Measurements from ENCODE around the gene AIP.
"Not testable (repeated sequence)": the region's sequence is repeated elsewhere in the genome, so short reads cannot be mapped to it uniquely, and the experiment has no call there.

Gene AIP

DNA sequence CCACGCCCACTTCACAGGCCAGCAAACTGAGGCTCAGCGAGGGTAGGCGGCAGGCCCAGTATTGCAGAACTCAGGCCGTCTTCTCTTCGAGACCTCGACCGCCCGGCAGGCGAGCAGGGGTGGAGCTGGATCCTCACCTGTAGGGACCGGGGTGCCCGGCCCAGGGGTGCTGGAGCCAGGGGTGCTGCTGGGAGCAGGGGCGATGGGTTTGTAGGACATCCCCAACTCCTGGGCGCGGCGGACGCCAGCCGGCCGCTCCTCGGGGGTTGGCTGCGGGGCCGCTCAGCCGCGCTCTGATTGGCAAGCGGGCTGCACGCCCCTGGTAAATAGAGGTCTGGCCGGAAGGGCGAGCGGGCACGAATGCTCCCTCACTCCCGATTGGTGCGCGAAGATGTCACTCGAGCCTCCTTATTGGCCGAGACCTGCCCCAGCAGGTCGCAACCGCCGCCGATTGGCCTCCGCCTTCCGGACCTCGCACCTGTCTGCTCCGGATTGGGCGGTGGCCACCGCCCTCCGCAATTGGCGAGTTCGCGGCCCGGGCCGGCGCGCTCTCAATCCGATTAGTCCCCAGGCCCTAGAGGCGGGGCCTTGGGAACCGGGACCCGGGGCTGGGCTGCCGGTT, 25.1 kb downstream of the AIP start, which contains the start of gene CDK2AP2:
TSS of gene CDK2AP2 (minus strand) at position 299 of the 622 bp plus-strand sequence. CDS start at position 219, 80 bp downstream.
- DNase-seq, result peak; percentile 98

DNA sequence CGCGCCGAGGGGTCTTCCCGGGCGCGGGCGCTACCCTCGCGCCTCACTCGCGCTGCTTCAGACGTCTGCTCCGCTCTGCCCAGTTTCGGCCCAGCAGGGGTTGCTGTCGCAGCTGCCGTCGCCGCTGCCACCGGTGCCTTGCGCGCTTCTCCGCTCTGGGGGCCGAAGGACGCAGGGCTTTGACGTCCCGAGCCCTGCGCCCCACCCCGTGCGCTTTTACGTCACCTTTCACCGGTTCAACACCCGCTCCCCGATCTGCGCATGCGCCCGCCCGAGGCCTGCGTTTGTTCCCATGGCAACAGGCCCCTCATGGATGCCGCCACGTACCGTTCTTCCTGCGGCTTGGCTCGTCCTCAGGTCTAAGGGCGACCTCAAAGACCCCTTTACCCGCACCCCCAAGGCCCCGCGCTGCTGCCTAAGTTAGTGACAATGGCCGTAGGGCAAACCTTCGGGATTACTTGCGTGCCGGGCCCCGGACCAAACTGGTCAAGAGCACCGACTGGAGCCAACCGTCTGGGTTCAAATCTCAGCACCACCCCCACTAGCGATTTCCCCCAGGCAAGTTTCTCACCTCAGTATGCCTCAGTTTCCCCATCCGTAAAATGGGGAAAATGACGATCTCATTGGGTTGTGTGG, 25.8 kb downstream of the AIP start:
- peak; percentile 97 for DNase-seq

DNA sequence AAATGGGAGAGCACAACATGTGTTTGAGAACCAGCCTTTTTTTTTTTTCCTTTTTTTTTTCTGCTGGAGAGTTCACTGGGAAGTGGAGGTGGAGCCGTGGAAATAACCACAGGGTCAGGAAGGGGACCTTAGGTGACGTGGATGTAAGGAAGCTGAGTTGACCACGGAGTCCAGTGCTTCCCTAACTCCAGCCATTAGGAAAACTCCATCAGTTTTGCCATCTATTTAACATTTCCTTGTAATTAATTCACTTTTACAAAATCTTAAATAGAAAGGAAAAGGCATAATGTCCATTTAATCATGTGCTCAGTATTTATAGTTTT, 27.2 kb downstream of the AIP start:
- no peak for DNase-seq

DNA sequence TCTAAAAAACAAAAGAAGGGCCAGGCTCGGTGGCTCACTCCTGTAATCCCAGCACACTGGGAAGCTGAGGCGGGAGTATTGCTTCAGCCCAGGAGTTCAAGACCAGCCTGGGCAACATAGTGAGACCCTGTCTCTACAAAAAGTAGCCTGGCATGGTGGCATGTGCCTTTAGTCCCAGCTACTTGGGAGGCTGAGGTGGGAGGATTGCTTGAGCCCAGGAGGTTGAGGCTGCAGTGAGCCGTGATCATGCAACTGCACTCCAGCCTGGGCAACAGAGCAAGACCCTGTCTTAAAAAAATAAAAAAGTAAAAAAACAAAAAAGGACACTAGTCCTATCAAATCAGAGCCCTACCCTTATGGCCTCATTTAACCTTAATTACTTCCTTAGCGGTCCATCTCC, 28.7 kb downstream of the AIP start:
- DNase-seq, result not testable (repeated sequence)

DNA sequence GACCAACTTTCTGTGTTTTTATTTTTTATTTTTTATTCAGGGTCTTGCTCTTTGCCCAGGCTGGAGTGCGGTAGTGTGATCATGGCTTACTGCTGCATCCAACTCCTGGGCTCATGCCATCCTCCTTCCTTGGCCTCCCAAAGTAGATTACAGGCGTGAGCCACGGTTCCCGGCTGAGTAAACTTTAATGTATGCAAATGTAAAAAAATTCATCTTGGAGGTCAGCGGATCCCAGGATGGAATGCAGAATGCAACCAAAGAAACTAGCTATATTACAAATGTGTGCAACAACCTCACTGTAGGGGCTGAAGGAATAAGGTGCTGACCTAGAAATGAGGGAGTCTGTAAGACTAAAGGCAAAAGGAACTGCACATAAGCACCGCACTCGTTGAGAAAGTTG, 31.3 kb downstream of the AIP start:
- DNase-seq, result no peak

DNA sequence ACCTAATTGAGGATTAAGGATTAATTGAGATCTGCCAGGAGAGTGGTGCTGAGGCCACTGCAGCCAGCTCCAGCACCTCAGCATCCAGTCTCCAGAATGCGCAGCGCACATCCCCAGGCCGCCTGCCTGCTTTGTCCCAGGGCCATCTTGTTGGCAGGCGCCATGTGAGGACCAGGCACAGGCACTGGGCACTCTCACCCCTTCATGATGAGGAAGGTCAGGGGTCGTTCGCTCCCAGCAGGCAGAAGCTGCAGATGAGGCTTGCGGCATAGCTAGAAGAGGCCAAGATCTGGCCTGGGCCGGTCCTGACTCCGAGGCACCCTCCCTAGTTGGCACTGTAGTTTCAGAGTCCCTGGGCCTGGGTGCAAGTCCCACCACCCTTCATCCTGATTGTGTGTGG, 34.0 kb downstream of the AIP start:
- DNase-seq, result no peak

DNA sequence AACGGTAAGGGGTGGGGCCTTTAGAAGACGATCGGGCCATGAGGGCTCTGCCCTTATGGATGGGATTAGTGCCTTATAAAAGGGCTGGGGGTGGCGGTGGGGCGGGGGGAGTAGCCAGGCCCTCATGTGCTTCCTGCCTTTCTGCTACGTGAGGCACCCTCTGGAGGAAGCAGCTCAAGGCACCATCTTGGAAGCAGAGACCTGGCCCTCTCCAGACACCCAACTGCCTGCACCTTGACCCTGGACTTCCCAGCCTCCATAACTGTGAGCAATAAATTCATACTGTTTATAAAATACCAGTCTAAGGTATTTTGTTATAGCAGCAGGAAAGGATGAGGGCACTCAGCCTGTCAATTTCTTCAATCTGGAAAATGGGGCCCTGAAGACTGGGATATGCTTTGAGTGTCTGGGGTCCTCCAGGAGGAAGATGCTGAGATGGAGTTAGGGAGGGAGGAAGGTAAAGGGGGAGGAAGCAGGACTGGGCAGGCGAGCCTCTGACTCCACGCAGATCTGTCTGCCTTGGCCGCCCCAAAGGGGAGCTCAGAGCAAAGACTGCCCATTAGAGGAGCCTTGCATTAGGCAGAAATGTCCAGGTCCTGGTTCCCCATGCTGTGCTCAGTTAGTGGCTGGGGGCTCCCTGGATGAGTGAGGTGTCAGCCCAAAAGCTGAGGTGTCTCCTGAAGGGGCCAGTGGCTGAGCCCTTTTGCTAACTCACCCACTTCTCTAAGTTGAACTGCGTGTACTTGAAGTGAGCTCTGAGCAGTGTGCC, 35.1 kb downstream of the AIP start:
- DNase-seq, result no peak

DNA sequence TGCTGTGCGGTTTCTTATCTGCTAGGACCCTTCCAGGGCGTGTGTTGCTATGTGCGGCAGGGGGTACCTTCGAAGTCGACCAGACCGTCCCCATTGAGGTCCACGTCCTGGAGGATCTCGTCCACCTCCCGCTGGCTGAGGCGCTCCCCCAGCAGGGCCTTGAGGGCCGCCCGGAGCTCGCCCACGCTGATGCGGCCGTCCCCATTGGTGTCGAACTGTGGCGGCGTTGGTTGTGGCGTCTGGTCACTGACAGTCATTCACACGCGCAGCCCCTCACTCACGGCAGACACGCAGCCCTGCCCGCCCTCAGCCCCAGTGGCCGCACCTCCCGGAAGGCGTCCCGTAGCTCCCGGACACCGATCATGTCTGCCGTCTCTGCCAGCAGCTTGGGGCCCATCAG, 36.9 kb downstream of the AIP start:
- DNase-seq, result no peak

DNA sequence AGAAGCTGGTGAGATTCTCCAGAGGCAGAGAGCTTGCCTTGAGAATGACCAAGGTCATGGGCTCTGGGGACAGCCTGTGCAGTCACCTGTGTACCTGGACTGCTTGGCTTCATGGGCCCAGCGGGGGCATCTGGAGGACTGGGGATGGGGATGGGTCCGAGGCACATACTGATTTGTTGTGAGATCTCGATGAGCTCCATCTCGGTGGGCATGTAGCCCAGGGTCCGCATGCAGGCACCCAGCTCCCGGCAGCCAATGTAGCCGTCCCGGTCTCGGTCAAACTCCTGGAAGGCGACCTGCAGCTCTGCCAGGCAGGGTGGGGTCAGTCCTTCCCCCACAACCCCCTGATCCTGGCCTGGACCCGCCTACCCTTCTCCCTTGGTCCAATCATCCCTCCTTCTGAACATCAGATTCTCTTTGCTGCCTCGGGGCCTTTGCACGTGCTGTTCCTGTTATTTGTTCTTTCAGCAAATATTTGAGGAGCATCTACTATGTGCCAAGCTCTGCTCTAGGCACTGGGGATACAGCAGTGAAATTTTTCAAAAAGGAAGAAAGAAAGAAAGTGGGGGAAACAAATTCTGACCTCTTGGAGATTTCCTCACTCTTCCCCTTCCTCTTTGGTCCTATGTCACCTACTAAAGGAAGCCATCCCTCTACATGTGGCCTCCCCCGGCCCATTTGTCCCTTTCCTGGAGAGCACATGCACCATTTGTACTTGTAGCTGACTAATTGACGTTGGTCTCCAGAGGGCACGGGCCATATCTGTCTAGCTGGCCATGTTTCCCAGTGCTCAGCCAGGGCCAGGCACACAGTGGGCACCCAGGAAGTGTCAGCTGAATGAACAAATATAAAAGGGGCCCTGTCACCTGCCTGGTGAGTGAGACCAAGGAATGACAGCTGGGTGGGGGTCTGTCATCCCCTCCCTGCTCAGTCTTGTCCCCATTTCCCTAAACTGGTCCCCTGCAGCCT, 38.3 kb downstream of the AIP start:
- no peak for DNase-seq

DNA sequence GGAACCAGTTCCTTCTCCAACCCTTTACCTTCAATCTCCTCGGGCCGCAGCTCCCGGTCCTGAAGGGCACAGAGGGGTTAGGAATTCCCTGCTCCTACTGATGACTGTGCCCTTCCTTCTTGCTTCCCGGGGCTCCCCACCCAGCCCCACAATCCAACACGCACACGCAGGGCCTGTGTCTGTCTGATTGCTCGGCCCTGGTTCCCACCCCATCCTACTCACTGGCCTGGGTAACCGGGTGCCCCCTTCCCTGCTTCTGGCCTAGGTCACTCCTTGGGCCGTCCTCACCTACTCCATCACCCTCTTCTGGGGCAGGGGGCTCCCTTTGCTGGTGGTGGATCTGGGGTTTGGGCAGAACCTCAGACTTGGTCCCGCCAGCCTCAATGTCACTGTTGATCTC, 39.1 kb downstream of the AIP start:
- no peak for DNase-seq

DNA sequence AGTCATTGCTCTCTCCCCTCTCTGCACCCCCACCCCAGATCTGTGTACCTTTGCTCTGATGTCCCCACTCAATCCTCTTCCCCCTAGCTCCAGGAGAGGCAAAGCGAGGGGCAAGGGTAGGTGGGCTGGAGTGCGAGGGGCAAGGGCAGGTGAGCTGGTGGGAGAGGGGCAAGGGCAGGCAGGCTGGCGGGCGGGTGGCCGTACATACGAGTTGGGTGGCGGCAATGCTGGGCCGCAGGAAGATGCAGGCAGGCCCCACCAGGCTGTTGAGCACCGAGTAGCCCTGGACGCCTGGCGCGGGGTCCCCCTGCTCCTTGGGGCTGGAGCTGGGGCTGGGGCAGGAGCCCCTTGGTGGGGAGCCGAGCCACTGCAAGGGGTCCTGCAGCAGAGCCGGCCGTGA, 39.5 kb downstream of the AIP start:
- DNase-seq, result no peak

DNA sequence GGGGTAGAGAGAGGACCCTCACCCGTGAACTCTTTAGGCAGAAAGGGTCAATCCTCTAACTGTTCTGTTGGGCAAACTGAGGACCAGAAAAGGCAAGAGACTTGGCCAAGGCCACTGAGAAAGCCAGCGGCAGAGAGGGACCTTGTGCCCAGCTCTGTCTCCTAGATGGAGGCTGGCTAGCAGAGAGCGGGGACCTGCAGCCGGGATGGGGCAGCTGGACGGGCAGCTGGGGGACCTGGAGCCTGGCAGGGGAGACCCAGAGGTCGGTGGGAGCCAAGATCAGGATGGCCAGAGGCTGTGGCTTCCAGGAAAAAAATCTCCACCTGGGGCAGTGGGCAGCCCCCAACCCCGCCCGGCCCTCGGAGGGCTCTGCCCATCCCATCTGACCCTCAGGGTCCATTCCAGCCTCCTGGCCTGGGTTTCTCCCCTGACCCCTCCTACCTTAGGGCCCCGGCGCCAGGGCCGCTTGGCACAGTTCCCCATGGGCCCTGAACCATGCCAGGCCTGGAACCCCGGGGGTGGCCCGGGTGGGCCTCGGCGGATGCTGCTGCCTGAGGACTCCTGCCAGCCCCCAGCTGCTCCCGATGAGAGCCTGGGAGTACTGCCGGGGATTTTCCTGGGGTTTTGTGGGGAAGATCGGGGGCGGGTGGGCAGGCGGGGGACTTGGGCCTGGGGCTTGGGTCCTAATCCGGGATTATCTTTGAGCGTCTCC, 40.2 kb downstream of the AIP start, which contains the start of gene CABP2:
TSS of gene CABP2 (minus strand) at position 603 of the 712 bp plus-strand sequence. CDS start at position 483, 120 bp downstream.
- no peak for DNase-seq

DNA sequence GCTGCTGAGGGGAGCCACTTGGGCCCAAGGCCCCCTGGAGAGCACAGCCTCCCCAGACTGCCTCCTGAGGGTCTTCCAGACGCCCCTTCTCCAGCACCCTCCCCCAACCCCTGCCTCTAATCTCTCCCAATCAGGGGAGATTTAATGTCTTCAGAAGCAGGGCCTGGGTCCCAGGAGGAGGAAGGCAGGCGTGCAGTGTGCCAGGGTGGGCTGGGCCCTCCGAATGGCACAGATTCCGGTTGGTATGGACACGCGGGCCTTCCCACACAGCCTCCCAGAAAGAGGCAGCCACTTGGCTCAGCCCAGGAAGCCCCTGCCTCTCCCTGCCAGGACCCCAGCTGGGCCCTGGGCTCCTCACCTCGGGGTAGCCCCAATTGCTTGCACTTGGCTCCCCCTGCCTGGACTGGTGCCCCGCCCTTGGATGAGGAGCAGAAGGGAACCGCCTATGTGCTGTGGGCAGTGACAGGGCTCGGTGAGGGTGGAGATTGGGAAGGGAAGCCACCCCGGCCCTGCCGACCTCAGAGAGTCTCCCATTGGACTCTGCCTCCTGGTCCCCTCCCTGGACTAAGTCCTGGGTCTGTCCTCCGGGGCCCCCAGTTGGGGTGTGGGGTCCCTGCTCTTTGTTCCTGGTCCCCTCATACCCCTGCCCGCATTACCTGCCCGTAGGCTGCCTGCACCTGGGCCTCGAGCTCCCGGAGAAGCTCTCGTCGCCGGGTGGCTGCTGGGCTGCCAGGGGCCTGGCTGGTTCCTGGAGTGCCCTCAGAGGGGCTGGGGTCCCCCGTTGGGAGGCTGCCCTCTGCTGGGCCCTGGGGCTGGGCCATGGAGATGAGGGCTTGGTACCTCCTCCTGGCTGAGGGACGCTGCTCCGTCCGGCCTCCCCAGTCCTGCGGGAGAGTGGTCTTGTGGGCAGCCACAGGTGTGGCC, 41.0 kb downstream of the AIP start:
- no peak for DNase-seq

DNA sequence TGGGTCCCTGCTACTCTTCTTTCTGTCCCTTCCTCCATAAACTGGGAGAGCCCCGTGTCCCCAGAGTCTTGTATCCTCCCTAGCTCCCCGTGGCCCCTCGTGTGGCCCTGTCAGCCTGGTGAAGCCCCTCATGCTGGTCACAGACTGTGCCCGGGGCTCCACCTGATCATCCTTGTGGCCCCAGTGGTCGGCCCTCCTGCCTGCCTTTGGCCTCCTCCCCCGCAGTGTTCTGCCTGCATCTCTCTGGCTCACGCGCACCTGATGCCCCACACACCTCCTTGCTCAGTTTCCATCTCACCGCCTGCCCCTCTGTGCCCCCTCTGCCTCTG, 41.6 kb downstream of the AIP start:
- no peak for DNase-seq

DNA sequence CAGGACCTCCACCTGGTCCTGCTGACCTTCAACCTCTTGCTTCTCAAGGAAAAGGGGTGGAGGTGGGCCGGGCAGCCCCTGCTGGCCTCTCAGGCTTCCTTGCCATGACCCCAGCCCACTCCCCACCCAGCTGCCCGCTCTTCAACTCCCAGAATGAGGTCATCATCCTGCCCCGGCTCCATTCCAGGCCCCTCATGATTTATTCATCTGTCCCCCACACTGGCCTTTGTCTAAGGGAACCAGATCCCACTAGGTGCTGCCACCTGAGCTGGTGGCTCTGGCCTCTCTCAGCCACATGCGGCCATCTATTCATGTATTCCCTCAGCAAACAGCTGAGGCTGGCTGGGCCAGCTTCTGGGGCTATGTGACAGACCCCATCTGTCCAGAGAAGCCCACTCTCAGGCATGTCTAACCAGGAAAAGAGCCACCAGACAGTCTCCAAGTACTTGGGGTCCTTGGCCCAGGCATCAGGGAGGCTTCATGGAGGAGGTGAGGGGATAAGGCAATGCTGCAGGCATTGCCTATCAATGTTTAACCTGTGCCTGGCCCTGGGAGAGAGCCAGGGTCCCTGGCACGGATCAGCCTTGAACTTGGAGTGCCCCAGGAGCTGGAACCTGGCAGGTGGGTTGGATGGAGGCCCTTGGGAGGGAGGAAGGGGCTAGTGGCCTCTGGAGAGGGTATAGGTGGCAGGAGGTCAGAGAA, 42.6 kb downstream of the AIP start:
- no peak for DNase-seq

DNA sequence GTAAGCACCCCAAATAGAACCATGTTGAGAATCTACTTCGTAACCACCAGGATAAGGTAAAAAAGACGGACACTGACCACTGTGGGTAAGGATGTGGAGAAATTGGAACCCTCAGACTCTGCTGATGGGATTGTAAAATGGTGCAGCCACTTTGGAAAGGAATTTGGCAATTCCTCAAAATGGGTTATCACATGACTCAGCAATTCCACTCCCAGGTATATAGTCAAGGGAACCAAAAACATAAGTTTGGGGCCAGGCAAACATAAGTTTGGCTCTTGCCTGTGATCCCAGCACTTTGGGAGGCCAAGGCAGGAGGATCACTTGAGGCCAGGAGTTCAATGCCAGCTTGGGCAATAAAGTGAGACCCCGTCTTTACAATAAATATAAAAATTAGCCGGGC, 45.5 kb downstream of the AIP start:
- DNase-seq, result no peak

DNA sequence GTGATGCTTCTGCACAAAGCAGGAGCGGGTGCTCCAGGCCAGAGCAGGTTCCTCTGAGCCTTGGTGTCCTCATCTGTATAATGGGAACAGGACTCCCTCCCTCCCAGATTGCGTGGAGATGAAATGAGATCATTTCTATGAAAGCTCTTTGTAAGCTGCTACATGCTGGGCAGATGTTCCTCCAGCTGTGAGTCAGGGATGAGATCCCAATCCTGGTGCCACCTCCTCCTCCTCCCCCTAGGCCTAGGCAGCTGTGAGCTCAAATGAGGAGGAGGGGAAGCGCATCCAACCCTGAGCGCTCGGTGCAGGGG, 47.4 kb downstream of the AIP start:
- no peak for DNase-seq

DNA sequence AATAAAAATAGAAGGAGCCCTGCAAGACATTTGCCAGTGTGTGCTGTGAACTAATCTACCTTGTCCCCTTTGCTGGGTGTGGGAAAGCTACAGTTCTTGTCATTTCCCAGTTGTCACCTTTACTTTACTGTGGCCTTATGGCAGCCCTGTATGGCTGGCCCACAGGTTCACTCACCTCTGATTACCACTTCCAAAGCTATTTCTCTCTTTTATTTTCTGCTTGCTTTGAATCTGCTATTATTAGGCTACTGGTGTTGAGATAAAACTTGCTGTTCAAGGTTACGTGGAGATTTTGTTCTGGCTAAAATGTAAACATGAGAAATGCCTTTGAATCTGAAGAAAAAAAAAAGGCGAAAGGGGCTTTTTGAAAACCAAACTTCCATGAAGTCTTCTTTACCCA, 50.1 kb downstream of the AIP start:
- DNase-seq, result no peak

DNA sequence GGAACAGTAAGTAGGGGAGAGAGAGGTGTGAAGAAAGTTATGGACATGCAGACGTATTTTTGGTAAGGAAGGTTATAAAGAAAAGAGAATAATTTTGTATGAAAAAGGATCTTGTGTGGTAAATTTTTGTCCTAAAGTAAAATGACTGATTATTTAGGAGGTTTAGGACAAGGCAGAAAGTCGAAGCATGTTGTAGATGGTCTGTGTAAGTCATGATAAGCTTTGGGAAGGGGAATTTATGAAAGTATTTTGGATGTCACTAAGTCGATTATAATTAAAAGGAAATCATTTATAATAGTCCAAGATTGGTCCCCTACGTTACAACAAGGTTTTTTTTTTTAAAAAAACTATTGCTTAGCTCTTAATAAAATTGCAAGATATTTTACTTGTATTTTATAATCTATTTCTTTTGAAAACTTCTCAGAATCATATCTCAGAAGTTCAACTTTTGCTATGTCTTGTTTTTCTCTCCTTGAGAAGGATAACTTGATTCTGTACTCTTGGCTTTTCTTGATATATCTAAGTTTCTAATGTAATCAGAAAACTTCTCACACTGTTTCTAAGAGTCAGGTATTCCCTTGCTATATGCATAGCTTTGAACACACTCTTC, 51.3 kb downstream of the AIP start:
- no peak for DNase-seq

DNA sequence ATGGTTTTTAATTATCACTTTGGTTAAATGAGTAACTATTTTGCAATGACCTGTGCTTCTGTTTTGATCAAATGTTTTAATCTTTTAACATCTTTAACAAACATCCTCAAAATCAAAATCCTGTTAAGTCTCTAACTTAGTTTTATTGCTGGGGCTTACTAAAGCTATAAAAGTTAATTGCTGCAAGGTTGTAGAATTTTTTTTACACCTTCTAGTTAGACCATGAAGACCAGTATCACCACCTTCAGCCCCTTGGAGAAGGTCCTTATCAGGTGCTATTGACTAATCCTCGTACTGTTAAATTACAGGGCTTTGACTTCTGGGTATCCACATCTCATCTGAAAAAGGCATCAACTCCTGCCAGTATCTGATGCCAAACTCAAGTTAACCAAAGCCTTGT, 52.7 kb downstream of the AIP start:
- DNase-seq, result no peak

DNA sequence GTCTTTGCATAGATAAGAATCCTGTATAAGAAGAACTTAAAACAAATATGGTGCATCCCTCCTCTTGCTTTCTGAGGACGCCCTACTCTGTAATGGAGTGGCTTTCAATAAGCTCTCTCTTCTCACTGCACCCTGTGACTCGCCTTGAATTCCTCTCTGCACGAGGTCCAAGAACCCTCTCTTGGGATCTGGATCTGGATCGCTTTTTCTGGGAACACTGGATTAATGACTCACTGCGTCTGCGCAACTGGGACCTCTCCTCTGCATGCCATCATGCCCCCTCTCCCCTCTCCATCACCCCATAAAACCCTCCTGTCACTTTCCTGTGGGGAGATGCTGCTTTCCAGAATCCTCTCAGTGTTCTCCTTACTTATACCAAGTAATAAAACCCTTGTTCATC, 55.5 kb downstream of the AIP start:
- DNase-seq, result no peak
